ENCODE data around the gene SPTBN5. TPM values are rescaled to one million over a fixed set of nuclear protein-coding genes. Genes with fewer than 3 reads are reported as not detected.

The SPTBN5 gene
- total RNA-seq, 1 donor from 2014 or later = 2.9 TPM

GRCh38 chr15:41915255-41915994 is 21.6 kb upstream of the SPTBN5 start:
- no peak for DNase-seq (ENCODE audit: low spot score)
- H3K27me3 Mint-ChIP-seq (ENCODE audit: low read depth) = no peaks in the 10 kb centered on the region
- H3K9me3 Mint-ChIP-seq (ENCODE audit: low read depth) = no peaks in the 10 kb centered on the region
- TF ChIP-seq CTCF (IDR thresholded peaks at IDR 0.05) = no peak
- H3K4me1 Mint-ChIP-seq (ENCODE audit: low read depth) = peaks cover 56% of the 10 kb centered on the region
- no peak overlapping the region for H3K4me3 Mint-ChIP-seq (ENCODE audit: unreplicated experiment)
- peaks cover 24% of the 10 kb centered on the region for H3K36me3 Mint-ChIP-seq (ENCODE audit: low read depth)
- no peak overlapping the region for H3K27ac Mint-ChIP-seq (ENCODE audit: unreplicated experiment)

DNA sequence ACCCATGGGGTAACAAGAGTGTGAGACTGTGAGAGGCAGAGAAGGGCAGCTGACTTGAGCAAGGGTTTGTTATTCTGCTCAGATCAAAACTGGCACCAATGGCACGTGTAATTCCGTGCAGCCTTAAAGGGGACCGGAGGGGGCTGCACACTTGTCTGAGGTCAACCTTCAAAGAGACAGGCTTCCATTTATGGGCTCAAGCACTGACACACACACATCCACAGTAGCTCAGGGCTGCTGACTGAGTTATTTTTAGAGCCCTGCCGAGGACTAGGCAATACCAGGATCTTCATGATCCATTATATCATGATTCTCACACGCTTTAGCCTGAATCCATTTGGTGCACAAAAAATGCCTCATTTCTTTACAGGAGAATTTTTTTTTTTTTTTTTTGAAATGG is 20.6 kb upstream of the SPTBN5 start:
- Mint-ChIP-seq H3K36me3 (ENCODE audit: low read depth) (peaks cover 28% of the 10 kb centered on the region), H3K4me1 (ENCODE audit: low read depth) (peaks cover 45% of the 10 kb centered on the region), H3K27ac (ENCODE audit: unreplicated experiment) (no peak overlapping the region), H3K9me3 (ENCODE audit: low read depth) (no peaks in the 10 kb centered on the region), H3K4me3 (ENCODE audit: unreplicated experiment) (no peak overlapping the region), H3K27me3 (ENCODE audit: low read depth) (no peaks in the 10 kb centered on the region)
- no peak for DNase-seq (ENCODE audit: low spot score)
- TF ChIP-seq CTCF (IDR thresholded peaks at IDR 0.05) = no peak

DNA sequence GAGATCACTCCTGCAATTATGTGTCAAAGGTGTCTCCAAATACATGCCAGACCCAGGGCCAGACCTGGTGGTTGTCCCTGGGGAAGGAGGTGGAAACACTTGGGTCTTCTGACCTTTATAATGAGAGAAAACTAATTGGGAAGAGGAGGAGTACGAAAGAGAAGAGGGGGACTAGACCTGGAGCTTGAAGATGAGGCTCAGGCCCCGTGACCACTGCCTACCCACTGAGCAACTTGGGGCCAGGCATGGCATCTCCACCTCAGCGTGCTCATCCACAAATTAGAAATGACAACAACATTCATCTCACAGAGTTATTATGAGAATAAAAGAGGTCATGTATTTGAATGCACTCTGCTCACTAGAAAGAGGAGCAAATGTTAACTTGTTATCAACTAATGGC is 19.4 kb upstream of the SPTBN5 start:
- no peak for TF ChIP-seq CTCF (IDR thresholded peaks at IDR 0.05)
- no peak overlapping the region for H3K27ac Mint-ChIP-seq (ENCODE audit: unreplicated experiment)
- DNase-seq (ENCODE audit: low spot score) = no peak
- H3K27me3 Mint-ChIP-seq (ENCODE audit: low read depth) = no peaks in the 10 kb centered on the region
- peaks cover 31% of the 10 kb centered on the region for H3K36me3 Mint-ChIP-seq (ENCODE audit: low read depth)
- H3K9me3 Mint-ChIP-seq (ENCODE audit: low read depth) = no peaks in the 10 kb centered on the region
- no peak overlapping the region for H3K4me3 Mint-ChIP-seq (ENCODE audit: unreplicated experiment)
- peaks cover 35% of the 10 kb centered on the region for H3K4me1 Mint-ChIP-seq (ENCODE audit: low read depth)

- Mint-ChIP-seq H3K27me3 (ENCODE audit: low read depth) (no peaks in the 10 kb centered on the region), H3K36me3 (ENCODE audit: low read depth) (peaks cover 33% of the 10 kb centered on the region)
- TF ChIP-seq CTCF (IDR thresholded peaks at IDR 0.05) = no peak
These were observed 18.0 kb upstream of the SPTBN5 start for GRCh38 chr15:41911691-41912345.

GRCh38 chr15:41908736-41909461 is 15.0 kb upstream of the SPTBN5 start:
- H3K36me3 Mint-ChIP-seq (ENCODE audit: low read depth) = peaks cover 20% of the 10 kb centered on the region

More at GRCh38 chr15:41911691-41912345, 18.0 kb upstream of the SPTBN5 start:
- Mint-ChIP-seq H3K27ac (ENCODE audit: unreplicated experiment) (no peak overlapping the region), H3K4me3 (ENCODE audit: unreplicated experiment) (no peak overlapping the region), H3K4me1 (ENCODE audit: low read depth) (peaks cover 25% of the 10 kb centered on the region), H3K9me3 (ENCODE audit: low read depth) (no peaks in the 10 kb centered on the region)
- DNase-seq (ENCODE audit: low spot score) = no peak

More at GRCh38 chr15:41908736-41909461, 15.0 kb upstream of the SPTBN5 start:
- Mint-ChIP-seq H3K27me3 (ENCODE audit: low read depth) (no peaks in the 10 kb centered on the region), H3K9me3 (ENCODE audit: low read depth) (no peaks in the 10 kb centered on the region), H3K4me3 (ENCODE audit: unreplicated experiment) (no peak overlapping the region), H3K4me1 (ENCODE audit: low read depth) (peaks cover 17% of the 10 kb centered on the region), H3K27ac (ENCODE audit: unreplicated experiment) (no peak overlapping the region)
- TF ChIP-seq CTCF (IDR thresholded peaks at IDR 0.05) = no peak
- no peak for DNase-seq (ENCODE audit: low spot score)
